Measurements from ENCODE around the gene FRMD4A. TPM values are rescaled to one million over a fixed set of nuclear protein-coding genes. Genes with fewer than 3 reads are reported as not detected.

The FRMD4A gene
- total RNA-seq, 2 donors from 2014 or later, result 55.9 to 81.0 TPM

DNA sequence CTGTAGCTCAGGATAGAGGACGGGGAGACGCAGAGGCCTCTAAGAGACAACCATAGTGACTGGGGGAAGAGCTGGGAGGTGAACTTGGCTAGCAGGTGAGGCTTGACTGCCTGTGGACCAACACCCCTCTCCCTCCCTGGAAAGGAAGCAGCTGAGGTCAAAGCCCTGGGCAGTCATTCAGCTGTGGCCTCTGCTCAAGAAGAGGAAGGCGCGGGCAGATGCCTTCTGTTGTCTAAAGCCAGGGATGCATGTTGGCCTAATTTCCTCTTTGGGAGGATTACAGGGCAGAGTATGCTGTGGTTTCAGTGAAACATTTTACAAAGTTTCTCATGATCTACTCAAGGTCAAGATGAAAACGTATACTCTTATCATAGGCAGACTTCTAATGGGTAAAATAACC lies 416.8 kb downstream of the FRMD4A start:
- Histone ChIP-seq H3K4me1 (ENCODE audit: control insufficient read depth in 1 of 2, low read depth in 2 of 2) (peaks cover 0 to 6% of the 10 kb centered on the region in 2 donors), H3K9me3 (no peaks in the 10 kb centered on the region), H3K4me3 (no peak overlapping the region), H3K36me3 (no peaks in the 10 kb centered on the region), H3K27me3 (replicated peaks; ENCODE audit: insufficient read depth) (no peaks in the 10 kb centered on the region), H3K27ac (no peak overlapping the region)
- TF ChIP-seq, protein P1, sequence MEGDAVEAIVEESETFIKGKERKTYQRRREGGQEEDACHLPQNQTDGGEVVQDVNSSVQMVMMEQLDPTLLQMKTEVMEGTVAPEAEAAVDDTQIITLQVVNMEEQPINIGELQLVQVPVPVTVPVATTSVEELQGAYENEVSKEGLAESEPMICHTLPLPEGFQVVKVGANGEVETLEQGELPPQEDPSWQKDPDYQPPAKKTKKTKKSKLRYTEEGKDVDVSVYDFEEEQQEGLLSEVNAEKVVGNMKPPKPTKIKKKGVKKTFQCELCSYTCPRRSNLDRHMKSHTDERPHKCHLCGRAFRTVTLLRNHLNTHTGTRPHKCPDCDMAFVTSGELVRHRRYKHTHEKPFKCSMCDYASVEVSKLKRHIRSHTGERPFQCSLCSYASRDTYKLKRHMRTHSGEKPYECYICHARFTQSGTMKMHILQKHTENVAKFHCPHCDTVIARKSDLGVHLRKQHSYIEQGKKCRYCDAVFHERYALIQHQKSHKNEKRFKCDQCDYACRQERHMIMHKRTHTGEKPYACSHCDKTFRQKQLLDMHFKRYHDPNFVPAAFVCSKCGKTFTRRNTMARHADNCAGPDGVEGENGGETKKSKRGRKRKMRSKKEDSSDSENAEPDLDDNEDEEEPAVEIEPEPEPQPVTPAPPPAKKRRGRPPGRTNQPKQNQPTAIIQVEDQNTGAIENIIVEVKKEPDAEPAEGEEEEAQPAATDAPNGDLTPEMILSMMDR (IDR thresholded peaks at IDR 0.05), result no peak
- DNase-seq (ENCODE audit: low spot score) (no peak), ATAC-seq (ENCODE audit: insufficient number of reproducible peaks, low FRiP score, low read depth) (no peak)

DNA sequence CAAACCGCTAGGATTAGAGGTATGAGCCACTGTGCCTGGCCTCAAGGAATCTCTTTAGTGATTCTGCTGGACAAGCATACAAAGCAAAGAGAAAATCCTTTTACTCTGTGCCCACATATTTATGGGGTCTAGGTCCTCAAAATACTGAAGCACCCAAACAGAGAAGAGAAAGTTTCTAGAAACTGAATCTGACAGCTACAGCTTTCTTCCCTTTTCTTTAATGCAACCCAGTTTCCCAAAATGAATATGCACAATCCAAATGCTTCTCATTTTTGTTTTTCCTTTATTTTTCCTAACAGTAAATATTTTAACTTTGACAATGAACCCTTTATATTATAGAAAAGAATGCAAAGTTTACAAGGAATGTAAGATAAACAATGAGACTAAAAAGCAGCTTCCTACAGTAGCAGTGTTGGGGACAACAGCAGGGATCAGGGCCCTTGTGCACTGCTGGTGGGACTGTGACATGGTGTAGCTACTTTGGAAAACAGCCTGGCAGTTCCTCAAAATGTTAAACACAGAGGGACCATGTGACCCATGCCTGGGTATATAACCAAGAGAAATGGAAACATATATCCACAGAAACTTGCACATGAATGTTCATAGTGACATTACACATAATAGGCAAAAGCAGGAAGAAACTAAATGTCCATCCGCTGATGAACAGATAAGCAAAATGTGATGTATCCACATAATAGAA lies 418.8 kb downstream of the FRMD4A start:
- ATAC-seq (ENCODE audit: insufficient number of reproducible peaks, low FRiP score, low read depth) (no peak), DNase-seq (ENCODE audit: low spot score) (no peak)
- TF ChIP-seq, protein P1 (IDR thresholded peaks at IDR 0.05), result no peak
- Histone ChIP-seq H3K9me3 (no peaks in the 10 kb centered on the region), H3K36me3 (no peaks in the 10 kb centered on the region), H3K4me1 (ENCODE audit: control insufficient read depth in 1 of 2, low read depth in 2 of 2) (peaks cover 0 to 6% of the 10 kb centered on the region in 2 donors), H3K27me3 (replicated peaks; ENCODE audit: insufficient read depth) (no peaks in the 10 kb centered on the region), H3K27ac (no peak overlapping the region), H3K4me3 (no peak overlapping the region)

DNA sequence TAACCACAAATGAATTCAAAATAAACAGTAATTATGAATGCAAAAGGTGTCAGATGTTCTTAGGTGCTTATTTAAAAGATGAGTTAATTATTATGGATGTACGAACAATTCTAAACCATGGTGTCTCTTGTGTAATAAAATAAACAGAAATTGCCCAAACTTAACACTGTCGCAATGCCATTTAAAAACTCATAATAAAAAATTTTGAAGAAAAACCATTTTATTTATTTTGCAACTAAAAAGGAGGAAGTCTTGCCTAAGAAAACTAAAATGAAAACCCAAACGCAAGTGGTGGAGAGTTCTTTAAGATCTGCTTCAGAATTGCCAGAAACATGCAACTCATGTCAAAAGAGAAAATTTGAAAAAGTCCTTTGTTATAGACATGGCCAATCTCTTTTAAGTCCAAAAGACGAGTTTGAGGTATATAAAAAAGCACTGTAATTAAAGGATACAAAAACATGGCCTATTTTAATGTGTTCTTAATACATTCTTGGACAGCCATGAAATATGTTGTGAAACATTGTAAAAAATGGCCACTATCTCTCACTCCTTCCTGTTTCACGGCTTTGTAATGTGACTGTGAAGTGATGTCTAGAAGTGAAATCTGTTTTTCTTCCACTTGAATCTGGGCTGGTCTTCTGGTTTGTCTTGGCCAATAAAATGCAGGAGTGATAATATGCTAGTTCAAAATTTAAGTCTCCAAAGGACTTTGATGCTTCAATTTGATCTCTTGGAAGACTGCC lies 421.0 kb downstream of the FRMD4A start:
- no peaks in the 10 kb centered on the region for H3K9me3 ChIP-seq
- H3K27me3 ChIP-seq (replicated peaks; ENCODE audit: insufficient read depth), result no peaks in the 10 kb centered on the region
- TF ChIP-seq, protein P1 (IDR thresholded peaks at IDR 0.05), result no peak
- no peak overlapping the region for H3K4me3 ChIP-seq
- DNase-seq (ENCODE audit: low spot score) (no peak), ATAC-seq (ENCODE audit: insufficient number of reproducible peaks, low FRiP score, low read depth) (no peak)
- H3K27ac ChIP-seq, result peak overlapping the region in 1 of 2 donors; percentile 2
- no peaks in the 10 kb centered on the region for H3K36me3 ChIP-seq
- H3K4me1 ChIP-seq (ENCODE audit: control insufficient read depth in 1 of 2, low read depth in 2 of 2), result peaks cover 0 to 6% of the 10 kb centered on the region in 2 donors

DNA sequence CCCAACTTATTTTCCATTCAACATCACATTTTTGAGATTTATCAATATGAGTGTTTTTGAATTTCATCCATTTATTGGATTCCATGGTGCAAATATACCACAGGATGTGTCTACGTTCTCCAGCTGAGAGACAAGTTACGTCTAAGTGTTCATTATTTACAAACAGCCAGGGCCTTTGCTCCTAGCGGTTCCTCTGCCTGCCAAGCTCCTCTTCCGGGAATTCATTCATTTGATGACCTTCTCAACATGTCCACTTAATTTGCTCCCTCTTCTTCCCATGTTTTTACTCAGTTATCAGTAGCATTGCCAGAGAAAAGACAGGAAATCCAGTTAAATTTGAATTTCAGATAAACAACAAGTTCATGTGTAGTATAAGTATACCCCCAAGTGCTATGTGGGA lies 422.2 kb downstream of the FRMD4A start:
- peaks cover 0 to 6% of the 10 kb centered on the region in 2 donors for H3K4me1 ChIP-seq (ENCODE audit: control insufficient read depth in 1 of 2, low read depth in 2 of 2)
- H3K27ac ChIP-seq, result no peak overlapping the region
- H3K4me3 ChIP-seq, result no peak overlapping the region
- TF ChIP-seq, protein P1 (IDR thresholded peaks at IDR 0.05), result no peak
- H3K27me3 ChIP-seq (replicated peaks; ENCODE audit: insufficient read depth), result no peaks in the 10 kb centered on the region
- no peaks in the 10 kb centered on the region for H3K9me3 ChIP-seq
- DNase-seq (ENCODE audit: low spot score) (no peak), ATAC-seq (ENCODE audit: insufficient number of reproducible peaks, low FRiP score, low read depth) (no peak)
- H3K36me3 ChIP-seq, result no peaks in the 10 kb centered on the region

DNA sequence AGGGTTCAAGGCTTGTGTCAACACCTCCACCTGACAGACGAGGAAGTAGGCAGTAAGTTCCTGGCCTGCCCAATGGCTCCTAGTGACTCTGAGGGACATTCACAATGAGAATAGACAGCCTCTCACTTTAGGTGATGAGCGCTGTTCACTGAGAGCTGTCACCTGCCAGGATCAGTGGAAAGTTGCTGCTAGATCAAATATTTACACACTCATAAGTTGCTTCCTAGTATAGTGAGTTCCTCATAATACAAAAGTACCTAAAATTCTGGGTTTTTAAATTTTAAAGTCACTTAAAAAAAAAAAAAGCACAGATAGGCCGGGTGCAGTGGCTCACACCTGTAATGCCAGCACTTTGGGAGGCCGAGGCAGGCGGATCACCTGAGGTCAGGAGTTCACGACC lies 423.2 kb downstream of the FRMD4A start:
- DNase-seq (ENCODE audit: low spot score) (no peak), ATAC-seq (ENCODE audit: insufficient number of reproducible peaks, low FRiP score, low read depth) (no peak)
- no peaks in the 10 kb centered on the region for H3K9me3 ChIP-seq
- no peaks in the 10 kb centered on the region for H3K27me3 ChIP-seq (replicated peaks; ENCODE audit: insufficient read depth)
- no peak overlapping the region for H3K4me3 ChIP-seq
- no peaks in the 10 kb centered on the region for H3K36me3 ChIP-seq
- peaks cover 0 to 6% of the 10 kb centered on the region in 2 donors for H3K4me1 ChIP-seq (ENCODE audit: control insufficient read depth in 1 of 2, low read depth in 2 of 2)
- TF ChIP-seq, protein P1 (IDR thresholded peaks at IDR 0.05), result no peak
- H3K27ac ChIP-seq, result no peak overlapping the region
